ENCODE measurements around the gene BSPRY. TPM values are rescaled to one million over a fixed set of nuclear protein-coding genes. Genes with fewer than 3 reads are reported as not detected.

BSPRY gene
- total RNA-seq, 1 donor from 2014 or later = 0.58 TPM

- TF ChIP-seq, protein P1, sequence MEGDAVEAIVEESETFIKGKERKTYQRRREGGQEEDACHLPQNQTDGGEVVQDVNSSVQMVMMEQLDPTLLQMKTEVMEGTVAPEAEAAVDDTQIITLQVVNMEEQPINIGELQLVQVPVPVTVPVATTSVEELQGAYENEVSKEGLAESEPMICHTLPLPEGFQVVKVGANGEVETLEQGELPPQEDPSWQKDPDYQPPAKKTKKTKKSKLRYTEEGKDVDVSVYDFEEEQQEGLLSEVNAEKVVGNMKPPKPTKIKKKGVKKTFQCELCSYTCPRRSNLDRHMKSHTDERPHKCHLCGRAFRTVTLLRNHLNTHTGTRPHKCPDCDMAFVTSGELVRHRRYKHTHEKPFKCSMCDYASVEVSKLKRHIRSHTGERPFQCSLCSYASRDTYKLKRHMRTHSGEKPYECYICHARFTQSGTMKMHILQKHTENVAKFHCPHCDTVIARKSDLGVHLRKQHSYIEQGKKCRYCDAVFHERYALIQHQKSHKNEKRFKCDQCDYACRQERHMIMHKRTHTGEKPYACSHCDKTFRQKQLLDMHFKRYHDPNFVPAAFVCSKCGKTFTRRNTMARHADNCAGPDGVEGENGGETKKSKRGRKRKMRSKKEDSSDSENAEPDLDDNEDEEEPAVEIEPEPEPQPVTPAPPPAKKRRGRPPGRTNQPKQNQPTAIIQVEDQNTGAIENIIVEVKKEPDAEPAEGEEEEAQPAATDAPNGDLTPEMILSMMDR (IDR thresholded peaks at IDR 0.05) = no peak
- TF ChIP-seq EZH2phosphoT487 (IDR thresholded peaks at IDR 0.05) = no peak
- TF ChIP-seq EZH2 (IDR thresholded peaks at IDR 0.05) = no peak
Observed at GRCh38 chr9:113390192-113390960, 41.0 kb downstream of the BSPRY start.

GRCh38 chr9:113391917-113392316 lies 42.6 kb downstream of the BSPRY start:
- no peak overlapping the region for H3K4me3 Mint-ChIP-seq
- H3K27me3 Mint-ChIP-seq (ENCODE audit: insufficient read depth, low read depth) = peaks cover 5% of the 10 kb centered on the region
- Histone ChIP-seq H2AFZ (replicated peaks) (no peak overlapping the region), H3K4me1 (no peaks in the 10 kb centered on the region), H3K4me2 (no peak overlapping the region), H3K9ac (no peak overlapping the region), H3K4me3 (no peak overlapping the region), H3K9me3 (ENCODE audit: low read depth) (no peaks in the 10 kb centered on the region), H3F3A (ENCODE audit: low read depth) (no peaks in the 10 kb centered on the region), H4K20me1 (ENCODE audit: low read depth) (no peaks in the 10 kb centered on the region), H3K27me3 (no peaks in the 10 kb centered on the region), H3K36me3 (no peaks in the 10 kb centered on the region), H3K27ac (no peak overlapping the region), H3K79me2 (ENCODE audit: low read depth) (no peaks in the 10 kb centered on the region)
- H3K27ac Mint-ChIP-seq = no peak overlapping the region
- no peaks in the 10 kb centered on the region for H3K4me1 Mint-ChIP-seq
- H3K9me3 Mint-ChIP-seq = no peaks in the 10 kb centered on the region
- TF ChIP-seq EZH2 (IDR thresholded peaks at IDR 0.05) = no peak
- TF ChIP-seq, protein P1 (IDR thresholded peaks at IDR 0.05) = no peak
- TF ChIP-seq EZH2phosphoT487 (IDR thresholded peaks at IDR 0.05) = no peak
- H3K36me3 Mint-ChIP-seq = peaks cover 14% of the 10 kb centered on the region
- DNase-seq (ENCODE audit: low spot score) = no peak

More at GRCh38 chr9:113390192-113390960, 41.0 kb downstream of the BSPRY start:
- Mint-ChIP-seq H3K4me1 (no peaks in the 10 kb centered on the region), H3K27ac (no peak overlapping the region), H3K4me3 (no peak overlapping the region), H3K36me3 (peaks cover 20% of the 10 kb centered on the region), H3K27me3 (ENCODE audit: insufficient read depth, low read depth) (peaks cover 8% of the 10 kb centered on the region), H3K9me3 (no peaks in the 10 kb centered on the region)
- no peaks in the 10 kb centered on the region for H4K20me1 ChIP-seq (ENCODE audit: low read depth)
- H3K4me2 ChIP-seq = no peak overlapping the region
- no peak overlapping the region for H3K27ac ChIP-seq
- no peaks in the 10 kb centered on the region for H3K4me1 ChIP-seq
- H2AFZ ChIP-seq (replicated peaks) = no peak overlapping the region
- no peaks in the 10 kb centered on the region for H3F3A ChIP-seq (ENCODE audit: low read depth)
- H3K9ac ChIP-seq = no peak overlapping the region
- no peaks in the 10 kb centered on the region for H3K27me3 ChIP-seq
- DNase-seq (ENCODE audit: low spot score) = no peak
- no peaks in the 10 kb centered on the region for H3K36me3 ChIP-seq
- H3K79me2 ChIP-seq (ENCODE audit: low read depth) = no peaks in the 10 kb centered on the region
- H3K4me3 ChIP-seq = no peak overlapping the region
- H3K9me3 ChIP-seq (ENCODE audit: low read depth) = no peaks in the 10 kb centered on the region

- H3K27ac ChIP-seq = no peak overlapping the region
- H3K79me2 ChIP-seq (ENCODE audit: low read depth) = no peaks in the 10 kb centered on the region
- Mint-ChIP-seq H3K36me3 (peaks cover 9% of the 10 kb centered on the region), H3K9me3 (no peaks in the 10 kb centered on the region), H3K27me3 (ENCODE audit: insufficient read depth, low read depth) (no peaks in the 10 kb centered on the region), H3K4me1 (no peaks in the 10 kb centered on the region), H3K27ac (no peak overlapping the region), H3K4me3 (no peak overlapping the region)
- no peaks in the 10 kb centered on the region for H3F3A ChIP-seq (ENCODE audit: low read depth)
- peaks cover 5% of the 10 kb centered on the region for H3K4me1 ChIP-seq
- no peaks in the 10 kb centered on the region for H4K20me1 ChIP-seq (ENCODE audit: low read depth)
- no peaks in the 10 kb centered on the region for H3K36me3 ChIP-seq
- H3K27me3 ChIP-seq = no peaks in the 10 kb centered on the region
- DNase-seq (ENCODE audit: low spot score) = no peak
- H3K9me3 ChIP-seq (ENCODE audit: low read depth) = no peaks in the 10 kb centered on the region
- no peak overlapping the region for H3K4me3 ChIP-seq
- H3K9ac ChIP-seq = no peak overlapping the region
- no peak overlapping the region for H2AFZ ChIP-seq (replicated peaks)
- TF ChIP-seq EZH2phosphoT487 (IDR thresholded peaks at IDR 0.05) (no peak), EZH2 (IDR thresholded peaks at IDR 0.05) (no peak)
- TF ChIP-seq, protein P1 (IDR thresholded peaks at IDR 0.05) = no peak
- no peak overlapping the region for H3K4me2 ChIP-seq
Observed at GRCh38 chr9:113393281-113393680, 43.9 kb downstream of the BSPRY start.

Measured in neural progenitor cell (in vitro differentiated cells).